Glutamatergic neuron (in vitro differentiated cells): Measurements from ENCODE around the gene CFAP57. TPM values are rescaled to one million over a fixed set of nuclear protein-coding genes. Genes with fewer than 3 reads are reported as not detected.

Source experiments
- DNase-seq: peaks from one replicate; pipeline ENCODE4 v3.0.0; 2022
- H3K27ac Mint-ChIP-seq: one replicate; pipeline ENCODE4 v1.8.0; 2020; ENCODE audit warnings: mild to moderate bottlenecking, mixed read lengths, inconsistent platforms; ENCODE audit not compliant: unreplicated experiment
- H3K27me3 Mint-ChIP-seq: one replicate; pipeline ENCODE4 v1.8.0; 2020; ENCODE audit warnings: mild to moderate bottlenecking, moderate library complexity, mixed read lengths, inconsistent platforms; ENCODE audit not compliant: unreplicated experiment
- H3K36me3 Mint-ChIP-seq: one replicate; pipeline ENCODE4 v1.8.0; 2020; ENCODE audit warnings: mild to moderate bottlenecking, mixed read lengths, inconsistent platforms; ENCODE audit not compliant: unreplicated experiment
- H3K4me1 Mint-ChIP-seq: one replicate; pipeline ENCODE4 v1.8.0; 2020; ENCODE audit warnings: mild to moderate bottlenecking, low read depth, mixed read lengths, inconsistent platforms; ENCODE audit not compliant: unreplicated experiment
- H3K4me3 Mint-ChIP-seq: one replicate; pipeline ENCODE4 v1.8.0; 2020; ENCODE audit warnings: mild to moderate bottlenecking, mixed read lengths, inconsistent platforms; ENCODE audit not compliant: unreplicated experiment
- H3K9me3 Mint-ChIP-seq: one replicate; pipeline ENCODE4 v1.8.0; 2020; ENCODE audit warnings: mild to moderate bottlenecking, moderate library complexity, mixed read lengths, inconsistent platforms; ENCODE audit not compliant: unreplicated experiment
- total RNA-seq: library from RNA; stranded (reverse); fragmentation: NEBNext Ultra II Directional; extraction: Animal tissue kit (Norgen Biotek cat#: 25700); gene quantifications from one replicate; pipeline ENCODE4 v1.2.1, GENCODE V29; 2021; ENCODE audit not compliant: unreplicated experiment
- TF ChIP-seq, protein P1 (sequence below): fragments of 200-600 bp; sonication (generic); IDR thresholded peaks from one replicate; pipeline ENCODE4 v1.5.0; 2021; ENCODE audit not compliant: partially characterized antibody, unreplicated experiment

Gene CFAP57
- total RNA-seq, 1 donor from 2014 or later, result 5.0 TPM

DNA sequence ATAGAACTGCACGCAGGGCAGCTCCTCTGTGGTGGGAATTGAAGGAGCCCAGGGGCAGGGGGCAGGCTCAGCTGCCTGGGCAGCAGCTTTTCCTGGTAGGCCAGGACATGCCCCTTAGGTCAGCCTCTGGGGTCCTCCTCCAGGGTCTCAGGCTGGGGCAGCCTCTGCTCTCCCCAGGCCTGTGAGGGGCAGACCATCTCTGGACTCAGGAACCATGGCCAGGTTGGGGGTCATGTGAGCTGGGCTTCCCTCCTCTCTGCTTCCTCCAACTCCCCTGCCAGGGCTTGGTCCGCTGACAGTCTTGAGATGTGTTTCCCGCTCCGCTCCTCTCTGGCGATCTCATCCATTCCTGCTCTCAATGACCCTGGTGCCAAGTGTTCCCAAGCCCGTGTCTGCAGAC lies 107.5 kb downstream of the CFAP57 start:
- H3K4me1 Mint-ChIP-seq, result peaks cover 5% of the 10 kb centered on the region
- H3K27me3 Mint-ChIP-seq, result peaks cover 10% of the 10 kb centered on the region
- H3K4me3 Mint-ChIP-seq, result no peak overlapping the region
- H3K9me3 Mint-ChIP-seq, result peaks cover 4% of the 10 kb centered on the region
- no peak overlapping the region for H3K27ac Mint-ChIP-seq
- TF ChIP-seq, protein P1, sequence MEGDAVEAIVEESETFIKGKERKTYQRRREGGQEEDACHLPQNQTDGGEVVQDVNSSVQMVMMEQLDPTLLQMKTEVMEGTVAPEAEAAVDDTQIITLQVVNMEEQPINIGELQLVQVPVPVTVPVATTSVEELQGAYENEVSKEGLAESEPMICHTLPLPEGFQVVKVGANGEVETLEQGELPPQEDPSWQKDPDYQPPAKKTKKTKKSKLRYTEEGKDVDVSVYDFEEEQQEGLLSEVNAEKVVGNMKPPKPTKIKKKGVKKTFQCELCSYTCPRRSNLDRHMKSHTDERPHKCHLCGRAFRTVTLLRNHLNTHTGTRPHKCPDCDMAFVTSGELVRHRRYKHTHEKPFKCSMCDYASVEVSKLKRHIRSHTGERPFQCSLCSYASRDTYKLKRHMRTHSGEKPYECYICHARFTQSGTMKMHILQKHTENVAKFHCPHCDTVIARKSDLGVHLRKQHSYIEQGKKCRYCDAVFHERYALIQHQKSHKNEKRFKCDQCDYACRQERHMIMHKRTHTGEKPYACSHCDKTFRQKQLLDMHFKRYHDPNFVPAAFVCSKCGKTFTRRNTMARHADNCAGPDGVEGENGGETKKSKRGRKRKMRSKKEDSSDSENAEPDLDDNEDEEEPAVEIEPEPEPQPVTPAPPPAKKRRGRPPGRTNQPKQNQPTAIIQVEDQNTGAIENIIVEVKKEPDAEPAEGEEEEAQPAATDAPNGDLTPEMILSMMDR, result no peak
- no peaks in the 10 kb centered on the region for H3K36me3 Mint-ChIP-seq
- no peak for DNase-seq

DNA sequence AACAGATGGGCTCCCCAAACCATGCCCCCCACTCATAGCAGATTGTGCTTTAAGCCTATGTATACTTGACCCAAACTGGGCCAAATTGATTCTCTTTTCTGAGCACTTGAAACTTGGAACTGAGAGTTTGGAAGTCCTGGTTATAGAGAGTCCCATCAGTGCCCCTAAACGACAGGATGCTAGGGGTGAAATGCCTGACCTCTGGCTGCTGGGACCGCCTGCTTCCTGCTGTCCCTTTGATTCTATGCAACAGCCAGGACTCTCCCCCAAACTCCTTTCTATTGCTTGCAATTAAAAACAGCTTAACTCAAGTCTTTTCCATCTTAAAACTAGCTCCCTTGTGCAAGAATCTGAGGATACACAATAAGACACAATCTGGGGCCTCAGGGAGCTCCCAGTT lies 108.6 kb downstream of the CFAP57 start:
- Mint-ChIP-seq H3K9me3 (peaks cover 2% of the 10 kb centered on the region), H3K4me1 (peaks cover 7% of the 10 kb centered on the region), H3K4me3 (no peak overlapping the region), H3K36me3 (no peaks in the 10 kb centered on the region), H3K27ac (no peak overlapping the region), H3K27me3 (peaks cover 10% of the 10 kb centered on the region)
- TF ChIP-seq, protein P1, result no peak
- DNase-seq, result no peak

DNA sequence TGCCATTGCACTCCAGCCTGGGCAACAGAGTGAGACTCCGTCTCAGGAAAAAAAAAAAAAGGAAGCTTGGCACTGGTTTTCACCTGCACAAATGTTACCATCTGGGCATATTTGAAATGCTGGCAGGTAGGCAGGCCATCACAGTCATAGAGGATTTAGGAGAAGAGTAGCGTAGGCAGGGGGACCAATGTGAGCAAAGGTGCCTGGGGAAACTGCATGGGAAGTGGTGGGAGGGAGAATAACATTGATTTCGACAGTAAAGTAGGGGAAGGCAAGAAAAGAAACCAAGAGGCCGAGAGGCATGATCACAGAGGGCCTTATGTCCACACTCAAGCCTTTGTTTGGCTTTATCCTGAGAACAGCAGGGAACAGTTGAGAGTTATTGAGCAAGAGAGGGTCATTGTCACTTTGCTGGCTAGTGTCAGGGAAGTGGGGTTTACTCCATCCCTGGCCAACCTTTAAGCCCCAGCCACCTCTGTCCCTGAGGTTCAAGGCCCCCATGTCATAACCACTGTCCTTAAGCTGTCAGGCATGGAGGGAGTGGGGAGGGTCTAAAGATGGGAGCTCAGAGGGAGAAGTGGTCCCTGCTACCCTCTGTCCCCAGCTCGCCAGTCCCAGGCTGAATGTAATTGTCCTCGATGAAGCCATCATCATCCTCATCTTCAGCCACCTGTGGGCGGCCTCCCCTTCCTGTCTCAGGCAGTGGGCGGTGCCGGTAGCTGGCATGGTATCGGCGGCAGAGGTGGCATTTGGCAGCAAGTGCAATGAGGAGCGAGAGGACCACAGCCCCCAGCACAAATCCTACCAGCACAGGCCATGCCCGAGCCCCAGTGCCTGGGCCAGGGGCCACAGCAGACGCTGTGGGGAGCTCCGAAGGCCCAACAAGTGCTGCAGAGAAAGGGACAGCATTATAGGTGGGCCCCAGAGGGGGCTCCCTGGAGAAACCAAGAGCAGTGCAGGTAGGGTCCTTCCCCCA lies 110.4 kb downstream of the CFAP57 start:
- H3K4me3 Mint-ChIP-seq, result no peak overlapping the region
- H3K4me1 Mint-ChIP-seq, result peaks cover 7% of the 10 kb centered on the region
- peaks cover 12% of the 10 kb centered on the region for H3K27me3 Mint-ChIP-seq
- DNase-seq, result no peak
- H3K36me3 Mint-ChIP-seq, result no peaks in the 10 kb centered on the region
- no peak overlapping the region for H3K27ac Mint-ChIP-seq
- no peaks in the 10 kb centered on the region for H3K9me3 Mint-ChIP-seq
- TF ChIP-seq, protein P1, result no peak

DNA sequence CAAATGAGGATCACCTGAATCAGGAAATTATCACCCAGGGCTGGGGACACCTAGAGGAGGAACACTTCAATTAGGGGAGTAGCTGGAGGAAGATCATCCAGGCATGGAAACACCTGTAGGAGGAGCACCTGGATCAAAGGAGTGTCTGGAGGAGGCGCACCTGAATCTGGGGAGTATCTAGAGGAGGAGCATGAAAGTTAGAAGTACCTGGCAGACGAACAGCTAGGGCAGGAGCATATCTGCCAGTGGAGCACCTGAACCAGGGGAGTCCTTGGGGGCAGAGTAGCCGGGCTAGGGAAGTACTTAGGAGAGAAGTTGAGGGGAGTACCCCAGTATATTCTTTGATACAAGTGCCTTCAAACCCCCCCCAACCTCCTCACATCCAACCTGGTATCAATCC lies 111.9 kb downstream of the CFAP57 start:
- Mint-ChIP-seq H3K4me3 (no peak overlapping the region), H3K27me3 (peaks cover 12% of the 10 kb centered on the region), H3K27ac (no peak overlapping the region)

More for the DNA sequence above, 111.9 kb downstream of the CFAP57 start:
- TF ChIP-seq, protein P1, result no peak
- DNase-seq, result no peak
- Mint-ChIP-seq H3K9me3 (no peaks in the 10 kb centered on the region), H3K36me3 (no peaks in the 10 kb centered on the region), H3K4me1 (peaks cover 7% of the 10 kb centered on the region)
